Measurements from ENCODE around the gene ACE.

Gene ACE

DNA sequence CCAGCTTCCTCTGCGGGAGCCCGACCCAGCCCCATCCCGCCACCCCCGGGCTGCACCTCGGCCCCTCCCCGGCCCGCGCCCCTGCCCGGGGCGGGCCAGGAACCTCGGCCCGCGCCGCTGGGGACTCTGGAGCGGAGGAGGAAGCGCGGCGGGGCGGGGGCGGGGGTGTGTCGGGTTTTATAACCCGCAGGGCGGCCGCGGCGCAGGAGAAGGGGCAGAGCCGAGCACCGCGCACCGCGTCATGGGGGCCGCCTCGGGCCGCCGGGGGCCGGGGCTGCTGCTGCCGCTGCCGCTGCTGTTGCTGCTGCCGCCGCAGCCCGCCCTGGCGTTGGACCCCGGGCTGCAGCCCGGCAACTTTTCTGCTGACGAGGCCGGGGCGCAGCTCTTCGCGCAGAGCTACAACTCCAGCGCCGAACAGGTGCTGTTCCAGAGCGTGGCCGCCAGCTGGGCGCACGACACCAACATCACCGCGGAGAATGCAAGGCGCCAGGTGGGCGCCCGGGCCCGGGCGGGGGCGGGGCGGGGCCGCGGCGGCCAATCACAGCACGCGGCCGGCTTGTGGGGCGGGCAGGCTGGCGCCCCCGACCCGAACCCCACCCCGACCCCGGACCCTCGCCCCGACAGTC is at the start of gene ACE:
ACE (plus strand) TSS at position 208 of the 626 bp plus-strand sequence; CDS start at position 242, 34 bp downstream.
- no peak for FAIRE-seq

DNA sequence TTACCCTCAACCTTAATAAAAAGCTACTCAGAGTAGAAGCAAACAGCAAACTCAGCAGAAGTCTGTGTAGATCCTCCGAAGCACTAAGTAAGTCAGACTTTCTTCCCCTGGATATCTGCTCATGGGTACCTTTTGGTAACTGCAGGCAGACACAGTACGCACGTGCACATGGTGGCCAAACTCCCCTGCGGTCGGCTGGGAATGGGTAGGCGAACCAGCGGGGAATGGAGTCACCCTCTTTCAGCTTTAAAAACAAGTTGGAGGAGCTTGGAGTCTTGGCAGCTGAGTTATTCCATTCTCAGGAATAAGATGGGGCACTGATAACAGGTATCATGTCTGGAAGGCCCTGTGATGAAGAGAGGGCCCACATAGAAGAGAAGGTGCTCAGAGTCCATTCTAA is 47.1 kb upstream of the ACE start:
- no peak for FAIRE-seq

DNA sequence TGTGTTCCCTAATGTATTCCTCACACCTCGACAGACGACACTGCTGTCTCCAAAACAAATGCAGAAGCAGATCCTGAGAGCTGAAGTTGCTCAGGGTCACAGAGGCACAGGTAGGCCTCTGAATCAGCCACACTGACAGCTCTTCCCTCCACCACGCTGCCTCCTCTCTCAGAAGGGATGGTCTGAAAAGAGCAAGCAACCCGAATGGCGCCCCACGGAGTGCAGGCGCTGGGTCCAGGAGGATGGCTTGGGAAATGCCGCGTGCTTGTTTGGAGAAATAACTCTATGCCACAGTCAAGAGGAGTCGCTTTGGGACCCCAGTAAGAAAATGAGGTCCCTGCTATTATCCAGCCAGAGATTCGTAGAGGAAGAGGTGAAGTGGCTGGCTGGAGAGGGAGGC is 46.6 kb upstream of the ACE start:
- FAIRE-seq, result no peak

DNA sequence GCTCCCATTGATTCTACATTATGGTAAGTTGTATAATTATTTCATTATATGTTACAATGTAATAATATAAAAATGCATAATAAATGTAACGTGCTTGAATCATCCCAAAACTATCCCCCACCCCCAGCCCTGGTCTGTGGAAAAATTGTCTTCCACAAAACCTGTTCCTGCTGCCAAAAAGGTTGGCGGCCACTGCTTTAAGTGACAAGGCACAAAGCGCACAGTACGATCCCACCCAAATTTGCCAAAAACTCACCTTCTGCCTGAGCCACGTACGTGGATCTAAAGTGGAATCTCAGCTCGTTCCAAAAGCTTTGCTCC is 45.3 kb upstream of the ACE start:
- no peak for FAIRE-seq

DNA sequence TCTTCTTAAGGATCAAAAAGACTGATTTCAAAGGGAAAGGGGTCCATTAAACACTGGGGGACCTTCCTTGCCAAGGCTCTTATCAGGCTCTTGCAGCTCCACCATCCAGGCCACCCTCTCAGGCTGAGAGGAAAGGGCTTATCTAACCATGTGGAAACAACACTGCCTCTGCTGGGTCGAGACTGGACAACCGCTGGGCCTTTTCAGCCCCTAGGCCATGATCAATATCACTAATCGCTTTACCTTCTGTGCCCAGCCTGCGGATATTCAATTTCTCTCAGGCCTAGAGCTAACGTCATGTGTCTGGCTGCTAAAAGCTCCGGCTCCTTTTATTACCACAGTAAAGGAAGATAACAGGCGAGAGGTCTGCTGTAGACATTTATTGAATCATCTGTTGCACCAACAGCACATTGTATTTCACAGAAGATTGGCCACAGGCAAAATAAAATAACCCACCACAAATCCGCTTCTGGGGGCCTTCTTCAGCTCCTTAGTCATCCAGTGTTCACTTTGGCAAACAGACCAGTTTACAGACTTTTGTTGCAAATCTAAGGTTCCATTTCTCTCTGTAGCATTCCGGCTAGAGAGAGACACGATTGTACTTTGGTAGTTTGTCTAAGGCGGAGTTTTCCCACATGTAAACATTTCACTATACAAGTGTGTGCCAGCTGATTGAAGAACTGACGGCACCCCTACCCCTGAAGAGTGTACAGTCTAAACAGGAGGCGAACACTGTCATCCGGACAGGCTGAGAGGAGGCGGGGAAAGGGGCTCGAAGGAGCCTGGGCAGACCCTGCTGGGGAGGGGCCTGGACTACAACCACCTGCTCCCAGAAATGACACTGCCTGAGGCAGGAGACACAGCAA is 44.7 kb upstream of the ACE start:
- FAIRE-seq, result no peak

DNA sequence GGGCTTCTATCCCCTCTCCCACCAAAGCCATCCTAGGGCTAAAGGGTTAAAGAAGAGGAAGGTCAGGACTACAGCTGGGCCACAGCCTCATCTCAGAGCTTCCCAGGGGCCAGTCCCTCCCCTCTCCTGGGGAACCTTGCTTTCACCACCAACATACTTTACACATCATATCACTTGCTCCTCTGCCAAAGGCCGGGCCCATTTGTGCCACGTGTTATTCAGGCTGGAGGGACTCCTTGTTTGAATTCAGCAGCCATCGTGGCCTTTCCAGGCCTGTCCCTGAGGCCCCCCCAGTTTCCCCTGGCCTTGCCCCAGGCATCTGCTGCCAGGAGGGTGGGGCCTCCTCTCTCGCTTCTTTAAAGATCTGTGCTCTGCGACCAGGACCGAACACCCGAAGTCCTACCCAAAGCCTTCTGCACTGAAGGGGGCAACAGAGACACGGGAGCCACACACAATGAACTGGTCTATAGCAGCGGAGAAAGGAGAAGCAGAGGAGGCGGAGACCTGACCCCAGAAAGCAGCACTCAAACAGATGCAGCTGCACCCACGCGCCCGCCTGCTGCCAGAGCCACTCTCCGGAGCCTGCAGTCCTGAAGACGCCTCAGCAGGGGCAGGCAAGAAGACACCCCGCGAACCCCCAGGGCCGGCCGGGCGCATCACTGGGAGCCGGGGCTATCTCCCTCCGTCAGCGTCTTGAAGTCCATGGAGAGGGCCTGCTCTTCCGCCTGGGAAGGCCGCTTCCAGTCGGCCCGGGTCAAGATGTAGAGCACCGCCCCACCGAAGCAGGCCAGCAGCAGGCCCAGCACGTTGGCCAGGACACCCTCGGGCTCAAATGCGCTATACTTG is 42.9 kb upstream of the ACE start:
- no peak for FAIRE-seq

DNA sequence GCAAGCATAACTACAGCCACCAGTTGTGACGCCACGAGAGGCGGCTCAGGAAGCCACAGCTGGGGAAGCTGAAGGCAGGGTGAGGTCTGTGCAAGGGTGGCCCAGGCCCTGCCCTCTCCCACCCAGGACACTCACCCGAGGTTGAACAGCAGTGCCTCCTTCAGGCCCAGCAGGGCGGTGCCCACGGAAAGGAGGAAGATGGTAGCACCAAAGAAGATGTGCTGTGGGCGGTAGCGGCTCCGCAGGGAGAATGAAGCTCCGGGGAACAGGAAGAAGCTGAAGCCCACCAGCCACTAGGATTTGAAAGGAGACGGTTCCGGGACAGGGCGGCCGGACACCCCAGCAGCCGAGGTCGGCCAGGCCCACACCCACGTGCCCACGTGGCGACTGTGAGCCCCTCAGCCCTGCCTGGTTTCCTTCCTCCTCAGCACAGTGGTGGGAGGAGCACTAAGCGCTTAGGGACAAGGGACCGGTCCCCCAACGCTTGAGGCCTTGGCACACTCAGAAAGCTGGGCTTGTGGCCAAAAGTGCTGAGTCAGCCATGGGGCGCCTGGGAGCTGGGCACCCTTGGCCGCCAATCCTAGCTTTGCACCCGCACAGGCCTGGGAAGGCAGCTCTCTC is 41.8 kb upstream of the ACE start:
- no peak for FAIRE-seq

DNA sequence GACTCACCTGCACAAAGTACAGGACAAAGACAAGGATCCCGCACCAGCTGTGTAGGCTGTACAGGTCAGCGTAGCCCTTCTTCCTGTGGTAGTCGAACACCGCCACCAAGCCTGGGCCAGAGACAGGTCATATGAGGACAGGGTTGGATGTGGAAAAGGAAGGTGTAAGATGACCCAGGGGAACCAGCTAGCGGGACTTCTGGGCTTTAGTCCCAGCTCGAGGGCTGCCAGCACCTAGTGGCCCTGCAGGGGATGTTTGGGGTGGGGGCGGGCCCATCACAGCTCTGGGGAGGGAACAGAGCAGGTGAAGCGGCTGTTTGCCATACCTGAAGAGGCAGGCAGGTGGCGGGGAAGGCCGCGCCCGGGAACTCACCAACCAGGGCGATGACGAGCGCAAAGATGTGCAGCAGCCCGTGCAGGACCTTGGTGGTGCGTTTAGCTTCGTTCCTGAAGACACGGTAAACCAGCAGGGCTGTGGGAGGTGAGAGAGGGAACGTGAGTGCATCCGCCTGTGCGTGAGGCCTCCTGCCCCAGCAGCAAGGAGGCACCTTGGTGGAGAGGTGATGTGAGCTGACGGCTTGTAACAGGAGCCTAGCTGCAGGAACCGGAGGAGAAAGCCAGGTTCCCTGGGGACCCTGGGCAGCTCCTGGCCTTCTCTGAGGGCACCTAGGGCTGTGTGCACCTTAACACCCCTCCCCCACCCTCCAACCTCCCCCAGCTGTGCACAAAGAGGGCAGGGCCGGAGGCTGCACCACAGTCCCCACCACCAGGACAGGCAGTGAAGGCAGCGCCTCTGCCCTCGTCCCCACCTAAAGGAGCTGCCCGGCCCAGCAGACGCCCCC is 41.0 kb upstream of the ACE start:
- FAIRE-seq, result no peak

DNA sequence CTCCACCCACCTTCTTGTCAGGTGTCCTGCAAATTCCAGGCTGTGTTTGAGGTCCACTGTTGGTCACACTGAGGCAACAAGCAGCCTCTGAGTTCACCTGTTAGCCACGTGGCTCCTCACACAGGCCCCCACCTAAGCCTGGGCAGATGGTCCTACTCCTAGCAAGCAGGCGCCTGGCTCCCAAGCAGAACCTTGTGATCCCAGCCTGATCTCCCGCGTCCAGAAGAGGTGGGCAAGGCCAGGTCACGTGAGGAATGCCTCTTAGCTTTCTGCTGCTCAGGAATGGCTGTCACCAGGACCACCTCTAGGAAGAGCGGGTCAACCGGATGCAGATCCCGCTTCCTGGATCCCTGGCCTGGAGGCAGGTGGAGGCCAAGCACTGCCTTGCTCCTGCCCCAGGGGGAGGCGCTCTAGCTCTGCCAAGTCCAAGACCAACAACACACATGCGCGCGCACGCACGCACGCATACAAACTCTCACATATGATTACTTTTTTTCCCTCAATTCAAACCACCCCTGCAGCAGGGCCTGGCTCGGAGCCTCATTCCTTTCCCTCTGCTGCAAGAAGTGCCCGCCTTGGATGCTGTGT is 40.2 kb upstream of the ACE start:
- FAIRE-seq, result no peak

DNA sequence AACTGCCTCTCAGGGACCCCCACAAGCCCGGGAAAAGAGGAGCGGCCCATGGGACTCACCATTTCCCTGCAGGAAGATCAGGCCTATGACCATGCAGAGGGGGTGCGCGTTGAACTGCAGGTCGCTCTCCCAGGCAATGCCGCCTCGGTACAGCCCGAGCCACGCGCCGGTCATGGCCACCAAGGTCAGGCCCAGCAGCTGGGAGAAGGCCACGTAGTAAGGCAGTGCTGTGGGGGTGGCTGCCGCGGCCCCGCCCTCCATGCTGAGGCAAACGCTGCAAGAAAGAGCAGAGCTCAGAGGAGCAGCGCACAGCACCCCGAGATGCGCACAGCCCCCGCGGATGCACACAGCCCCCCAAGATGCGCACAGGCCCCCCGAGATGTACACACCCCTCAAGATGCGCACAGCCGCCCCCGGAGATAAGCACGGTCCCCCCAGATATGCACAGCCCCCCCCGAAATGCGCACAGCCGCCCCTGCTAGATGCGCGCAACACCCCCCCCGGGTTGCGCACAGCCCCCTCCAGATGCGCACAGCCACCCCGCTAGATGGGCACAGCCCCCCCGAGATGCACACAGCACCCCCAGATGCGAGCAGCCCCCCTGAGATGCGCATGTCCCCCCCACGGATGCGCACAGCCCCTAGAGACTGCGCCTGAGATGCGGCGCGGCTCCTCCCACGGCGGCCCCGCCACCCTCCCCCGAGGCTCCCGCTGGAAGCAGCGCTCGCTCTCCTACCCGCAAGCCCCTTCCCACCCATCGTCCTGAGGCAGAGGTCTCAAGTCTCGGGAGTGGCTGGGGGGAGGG is 39.4 kb upstream of the ACE start:
- FAIRE-seq, result no peak

DNA sequence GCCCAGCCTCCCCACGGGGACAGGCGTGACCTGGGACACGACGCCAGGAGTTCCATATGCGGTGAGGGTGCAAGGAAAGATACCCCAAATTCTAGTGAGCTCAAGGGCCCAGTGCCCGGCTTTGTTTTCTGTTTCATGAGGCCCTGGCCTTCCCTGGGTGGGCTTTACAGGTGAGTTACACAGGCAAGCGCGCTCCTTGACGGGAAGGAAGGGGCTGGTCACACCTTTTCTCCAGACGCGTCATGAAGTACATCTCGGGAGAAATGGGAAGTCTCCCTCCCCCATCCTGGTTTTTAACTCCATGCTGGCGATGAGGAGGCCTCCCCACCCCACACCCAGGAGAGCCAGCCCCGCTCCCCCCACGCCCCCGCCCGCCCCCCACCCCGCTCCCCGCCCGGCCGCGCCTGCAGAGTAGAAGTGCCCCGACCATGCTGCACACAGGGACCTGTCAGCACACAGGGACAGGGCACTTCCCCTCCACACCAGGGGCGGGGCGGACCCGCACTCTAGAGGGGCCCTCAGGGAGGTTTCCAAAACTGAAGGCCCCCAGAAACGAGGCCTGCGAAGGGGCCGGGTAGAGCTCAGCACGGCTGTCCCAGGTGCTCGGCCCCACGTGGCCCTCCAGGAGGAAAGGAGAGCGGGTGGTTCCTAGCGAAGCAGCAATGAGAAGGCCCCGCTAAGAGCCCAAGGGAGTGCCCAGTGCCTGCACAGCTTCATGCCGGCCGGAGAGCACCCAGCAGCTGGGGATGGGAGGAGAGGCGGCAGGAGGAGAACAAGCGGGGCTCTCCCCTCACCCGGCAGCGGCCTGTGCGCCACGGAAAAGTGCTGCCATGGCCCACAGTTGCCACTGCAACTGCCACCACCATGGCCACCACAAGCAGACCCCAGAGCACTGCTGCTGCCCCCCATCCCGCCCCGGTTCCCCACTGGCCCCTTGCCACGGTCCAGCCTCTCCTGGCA is 38.5 kb upstream of the ACE start:
- no peak for FAIRE-seq

DNA sequence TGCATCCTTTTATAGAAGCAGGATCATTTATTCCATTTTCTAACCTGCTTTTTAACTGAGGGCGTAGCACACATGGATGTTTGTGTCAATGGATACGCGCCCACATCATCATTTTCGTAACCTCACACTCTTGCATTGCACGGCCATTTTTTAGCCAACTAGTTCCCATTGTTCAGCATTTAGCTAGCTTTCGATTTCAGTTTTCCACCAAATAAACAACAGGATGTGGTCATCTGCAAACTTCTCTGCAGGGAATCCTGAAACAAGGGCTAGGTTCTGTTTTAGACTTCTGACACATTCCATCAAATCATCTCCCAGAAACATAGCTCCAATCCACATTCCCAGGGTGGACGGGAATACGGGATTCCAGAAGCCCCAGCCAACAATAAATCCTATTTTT is 37.2 kb upstream of the ACE start:
- FAIRE-seq, result no peak

DNA sequence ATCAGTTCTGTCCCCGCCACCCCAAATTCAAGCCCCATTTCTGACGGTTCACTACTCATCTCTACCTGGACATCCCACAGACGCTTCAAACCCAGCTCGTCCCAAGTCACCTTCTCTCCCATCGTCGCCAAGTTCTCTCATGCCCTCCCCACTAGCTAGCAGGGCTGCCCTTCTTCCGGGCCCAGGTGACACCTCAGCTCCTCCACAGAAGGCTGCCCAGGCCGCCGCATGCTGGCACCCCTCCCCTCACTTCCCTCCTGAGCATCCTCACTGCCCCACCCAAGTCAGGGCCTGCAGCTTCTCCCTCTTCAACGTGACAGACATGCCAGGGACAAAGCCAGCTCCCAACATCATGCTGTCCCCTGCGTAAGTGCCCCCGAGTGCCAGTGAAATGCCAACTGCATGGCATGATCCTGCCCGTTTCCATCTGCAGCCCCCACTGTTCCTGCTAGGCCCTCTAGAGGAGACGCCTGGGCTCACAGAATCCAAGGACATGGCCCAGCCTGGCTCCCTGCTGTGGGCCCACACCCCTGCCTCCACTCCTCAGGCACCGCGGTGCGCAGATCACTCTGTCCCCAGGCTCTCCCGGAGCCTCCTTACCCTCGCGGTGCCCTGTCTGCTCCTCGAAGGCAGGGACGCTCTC is 36.6 kb upstream of the ACE start:
- FAIRE-seq, result no peak

DNA sequence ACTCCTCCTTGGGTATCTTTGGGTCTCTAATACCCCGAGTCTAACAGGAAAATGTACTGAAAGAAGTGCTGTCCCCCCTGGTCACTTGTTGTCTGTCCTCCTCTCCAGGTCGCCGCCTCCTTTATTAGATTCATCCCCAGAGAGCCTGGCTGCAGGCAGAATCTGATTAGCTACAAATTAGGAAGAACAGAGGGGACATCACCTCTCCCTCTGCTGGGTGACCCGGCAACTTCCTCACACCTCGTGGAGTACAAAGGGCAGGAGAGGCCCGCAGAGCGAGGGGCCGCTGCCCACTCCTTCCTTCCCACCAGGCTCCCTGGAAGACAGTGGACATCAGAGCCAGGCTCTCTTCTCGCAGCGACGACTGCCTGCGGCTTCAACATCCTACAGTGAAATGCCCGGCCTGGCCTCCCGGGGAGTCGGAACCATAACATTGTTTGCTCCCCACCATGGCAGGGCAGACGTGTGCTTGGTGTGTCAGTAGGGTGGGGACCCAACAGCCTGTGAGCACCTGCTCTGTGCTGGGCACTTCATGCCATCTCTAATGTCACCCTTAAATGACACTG is 36.0 kb upstream of the ACE start:
- FAIRE-seq, result no peak

DNA sequence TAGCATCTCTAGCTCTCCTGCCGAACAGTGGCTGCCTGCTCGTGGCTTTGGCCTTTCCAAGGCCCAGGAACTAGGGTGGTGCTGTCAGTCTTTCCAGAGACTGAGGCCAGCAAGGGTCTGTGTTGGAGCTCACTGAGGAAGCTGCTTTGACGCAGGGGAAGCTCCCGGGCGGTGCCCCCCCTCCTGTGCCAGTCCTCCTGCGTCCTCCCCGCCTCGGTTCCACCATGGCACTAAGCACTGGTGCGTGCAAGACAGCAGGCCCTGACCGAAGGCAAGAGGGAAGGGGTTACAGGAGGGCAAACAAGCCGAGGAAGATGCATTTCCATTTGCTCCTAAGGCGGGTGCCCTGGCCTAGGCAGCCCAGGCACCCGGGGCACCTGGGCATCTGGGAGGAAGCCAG is 35.2 kb upstream of the ACE start:
- no peak for FAIRE-seq

DNA sequence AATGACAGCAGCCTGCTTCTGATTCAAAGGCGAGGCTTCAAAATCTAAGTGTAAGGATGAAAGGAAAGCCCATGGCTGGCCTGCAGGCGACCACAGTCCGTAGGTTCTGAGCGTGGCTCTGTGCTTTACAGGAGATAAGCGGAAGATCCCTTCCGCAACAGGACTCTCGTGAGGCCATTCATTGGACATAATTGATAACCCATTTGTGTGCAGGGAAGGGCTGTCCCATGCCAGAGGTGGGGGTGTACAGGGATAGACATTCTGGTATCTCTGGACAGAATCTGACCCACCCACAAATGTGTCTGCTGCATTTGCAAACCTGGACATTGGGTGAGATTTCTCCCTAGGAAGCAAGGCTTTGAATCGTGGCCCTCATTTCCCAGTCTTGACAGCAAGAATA is 34.8 kb upstream of the ACE start:
- FAIRE-seq, result no peak

DNA sequence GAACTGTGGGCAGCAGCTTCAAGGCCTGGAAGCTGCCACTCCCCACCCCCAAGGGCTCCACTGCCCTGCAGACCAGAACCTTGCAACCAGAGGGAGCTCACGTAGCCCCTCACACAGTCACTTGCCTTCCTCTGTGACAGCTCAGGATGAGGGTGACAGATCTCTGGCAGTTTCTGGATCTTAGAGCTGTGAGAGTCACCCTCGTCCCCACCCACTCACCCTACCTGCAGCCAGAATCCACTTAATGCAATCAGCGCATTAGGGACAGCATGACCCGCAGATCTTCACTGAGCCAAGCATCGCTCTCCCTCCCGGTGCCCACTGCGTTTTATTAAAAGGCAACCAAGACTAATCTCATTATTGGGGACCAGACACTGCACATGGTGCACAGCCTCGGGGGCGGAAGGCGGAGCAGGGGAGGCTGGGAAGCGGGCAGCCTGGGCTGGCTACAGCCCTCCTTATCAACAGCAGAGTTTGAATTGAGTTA is 34.3 kb upstream of the ACE start:
- FAIRE-seq, result no peak

DNA sequence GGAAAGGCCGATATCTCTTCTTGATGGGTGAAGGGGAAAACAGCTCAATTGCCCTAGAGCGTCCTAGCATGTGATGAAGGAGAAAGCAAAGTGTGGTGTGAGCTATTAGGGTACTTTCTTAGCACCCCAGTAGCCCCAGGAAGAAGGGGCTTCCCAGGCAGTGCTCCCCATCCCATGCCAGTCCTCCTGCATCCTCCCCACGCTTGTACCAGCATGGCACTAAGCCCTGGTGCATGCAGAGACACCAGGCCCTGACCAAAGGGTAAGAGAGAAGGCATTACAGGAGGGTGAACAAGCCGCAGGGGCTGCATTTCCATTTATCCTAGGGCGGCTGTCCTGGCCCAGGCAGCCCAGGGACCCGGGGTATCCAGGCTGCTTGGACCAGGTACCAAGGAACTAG is 33.8 kb upstream of the ACE start:
- FAIRE-seq, result no peak

DNA sequence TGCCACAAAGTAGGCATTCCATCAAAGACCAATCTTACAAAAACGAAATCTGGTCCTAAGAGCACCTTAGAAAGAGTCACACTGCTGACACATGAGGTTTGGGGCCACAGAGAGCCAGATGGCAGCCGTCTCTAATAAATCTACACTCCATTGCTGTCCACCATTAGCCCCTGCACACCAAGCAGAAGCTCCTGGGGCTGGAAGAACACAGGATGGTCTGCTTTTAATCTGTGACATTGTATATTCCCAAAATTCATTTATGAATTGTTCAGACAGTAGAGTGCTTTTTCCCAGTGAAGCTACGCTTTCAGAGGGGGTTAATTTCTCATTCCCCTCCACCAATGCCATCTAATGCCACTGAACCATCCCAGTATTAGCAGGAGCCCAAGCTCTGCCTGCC is 32.4 kb upstream of the ACE start:
- FAIRE-seq, result no peak

Measured in islet of Langerhans (tissue), 1 donor.